ENCODE measurements around the gene NPR2. TPM values are rescaled to one million over a fixed set of nuclear protein-coding genes. Genes with fewer than 3 reads are reported as not detected.

Gene NPR2
- polyA plus RNA-seq, 3 donors = 0.48 TPM; not detected in 2

DNA sequence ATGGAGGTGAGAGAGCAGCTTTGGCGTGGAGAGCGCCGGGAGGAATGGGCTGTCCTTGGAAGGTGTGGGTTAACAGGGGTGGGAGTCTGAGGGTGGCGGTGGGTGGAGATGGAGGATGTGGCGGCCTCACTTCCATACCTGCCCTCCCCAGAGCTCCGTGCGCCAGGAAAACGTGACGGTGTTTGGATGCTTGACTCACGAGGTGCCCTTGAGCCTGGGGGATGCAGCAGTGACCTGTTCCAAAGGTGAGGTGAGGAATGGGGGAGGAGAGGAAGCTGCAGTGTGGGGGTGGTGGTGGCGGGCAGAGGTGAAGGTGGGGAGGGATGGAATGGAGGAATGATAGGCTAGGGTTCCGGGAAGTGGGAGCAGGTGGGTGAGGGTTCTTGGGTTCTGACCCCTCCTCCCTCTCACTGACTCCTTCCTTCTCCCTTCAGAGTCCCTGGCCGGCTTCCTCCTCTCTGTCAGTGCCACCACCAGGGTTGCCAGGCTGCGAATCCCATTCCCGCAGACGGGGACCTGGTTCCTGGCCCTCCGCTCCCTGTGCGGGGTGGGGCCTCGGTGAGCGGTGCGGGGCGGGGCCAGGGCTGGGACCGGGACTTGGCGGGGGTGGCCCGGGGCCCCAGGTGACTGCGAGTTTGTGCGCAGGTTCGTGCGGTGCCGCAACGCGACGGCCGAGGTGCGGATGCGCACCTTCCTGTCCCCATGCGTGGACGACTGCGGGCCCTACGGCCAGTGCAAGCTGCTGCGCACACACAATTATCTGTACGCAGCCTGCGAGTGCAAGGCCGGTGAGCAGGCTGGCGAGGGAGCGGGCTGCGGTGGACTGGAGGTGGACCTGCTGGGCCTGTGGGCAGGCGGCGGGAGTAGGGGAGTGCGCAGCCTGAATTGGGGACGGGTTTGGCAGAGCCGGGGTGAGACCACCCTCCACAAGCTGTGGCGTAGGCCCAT is 54.7 kb downstream of the NPR2 start:
- TF ChIP-seq, protein P1, sequence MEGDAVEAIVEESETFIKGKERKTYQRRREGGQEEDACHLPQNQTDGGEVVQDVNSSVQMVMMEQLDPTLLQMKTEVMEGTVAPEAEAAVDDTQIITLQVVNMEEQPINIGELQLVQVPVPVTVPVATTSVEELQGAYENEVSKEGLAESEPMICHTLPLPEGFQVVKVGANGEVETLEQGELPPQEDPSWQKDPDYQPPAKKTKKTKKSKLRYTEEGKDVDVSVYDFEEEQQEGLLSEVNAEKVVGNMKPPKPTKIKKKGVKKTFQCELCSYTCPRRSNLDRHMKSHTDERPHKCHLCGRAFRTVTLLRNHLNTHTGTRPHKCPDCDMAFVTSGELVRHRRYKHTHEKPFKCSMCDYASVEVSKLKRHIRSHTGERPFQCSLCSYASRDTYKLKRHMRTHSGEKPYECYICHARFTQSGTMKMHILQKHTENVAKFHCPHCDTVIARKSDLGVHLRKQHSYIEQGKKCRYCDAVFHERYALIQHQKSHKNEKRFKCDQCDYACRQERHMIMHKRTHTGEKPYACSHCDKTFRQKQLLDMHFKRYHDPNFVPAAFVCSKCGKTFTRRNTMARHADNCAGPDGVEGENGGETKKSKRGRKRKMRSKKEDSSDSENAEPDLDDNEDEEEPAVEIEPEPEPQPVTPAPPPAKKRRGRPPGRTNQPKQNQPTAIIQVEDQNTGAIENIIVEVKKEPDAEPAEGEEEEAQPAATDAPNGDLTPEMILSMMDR (IDR thresholded peaks at IDR 0.05) = no peak
- Histone ChIP-seq H3K4me2 (replicated peaks; ENCODE audit: extremely low read depth, low read length, poor library complexity, severe bottlenecking) (peak overlapping the region; percentile 65), H3K9me3 (replicated peaks in 1 of 2; ENCODE audit: control insufficient read depth in 1 of 2, insufficient read depth in 1 of 2, low read length in 2 of 2) (no peaks in the 10 kb centered on the region), H4K20me1 (ENCODE audit: insufficient read depth, low read length) (no peaks in the 10 kb centered on the region), H2AFZ (ENCODE audit: insufficient read depth, low read depth, low read length, poor library complexity, severe bottlenecking) (peak overlapping the region; percentile 45), H3K36me3 (replicated peaks in 1 of 2; ENCODE audit: control insufficient read depth in 1 of 2, insufficient read depth in 2 of 2, low read length in 2 of 2) (peaks cover 0 to 2% of the 10 kb centered on the region in 2 donors), H3K4me3 (replicated peaks in 1 of 3; ENCODE audit: low read depth in 2 of 3, low read length in 3 of 3) (peak overlapping the region in 1 of 3 experiments; percentile 40), H3K79me2 (ENCODE audit: insufficient read depth, low read length) (no peaks in the 10 kb centered on the region), H3K4me1 (ENCODE audit: control insufficient read depth in 1 of 2, insufficient read depth in 2 of 2, low read length in 2 of 2) (peaks cover 61 to 64% of the 10 kb centered on the region in 2 donors), H3K27me3 (ENCODE audit: control insufficient read depth in 2 of 2, insufficient read depth in 2 of 2, low read length in 2 of 2) (peaks cover 9 to 27% of the 10 kb centered on the region in 2 donors), H3K27ac (ENCODE audit: low read depth in 1 of 2, low read length in 2 of 2) (peak overlapping the region; percentile 24 to 31), H3K9ac (ENCODE audit: insufficient read depth, low read length, poor library complexity, severe bottlenecking) (peak overlapping the region; percentile 9)
- peaks cover 66% of the 10 kb centered on the region for H3K4me1 Mint-ChIP-seq
- H3K9me3 Mint-ChIP-seq = peaks cover 0 to 2% (median 0%) of the 10 kb centered on the region in 7 donors
- 59% methylated on average over 39 of the region's 53 CpGs for WGBS (ENCODE audit: insufficient coverage)
- H3K4me3 Mint-ChIP-seq = peak overlapping the region; percentile 48 to 72
- H3K36me3 Mint-ChIP-seq = peaks cover 36 to 40% of the 10 kb centered on the region in 2 donors
- H3K27me3 Mint-ChIP-seq (ENCODE audit: low read depth in 3 of 3) = peaks cover 19 to 41% (median 32%) of the 10 kb centered on the region in 3 donors
- peak overlapping the region; percentile 90 to 100 (median 98) for H3K27ac Mint-ChIP-seq
- peak in 1 of 3 donors; percentile 29 for DNase-seq
- intact Hi-C loops (cut with micrococcal nuclease) = loop anchor here in 1 of 2 donors (2.0 kb wide), 1 partner anchor 17 kb away; the partner anchor contains the start of genes FAM221B and TMEM8B

DNA sequence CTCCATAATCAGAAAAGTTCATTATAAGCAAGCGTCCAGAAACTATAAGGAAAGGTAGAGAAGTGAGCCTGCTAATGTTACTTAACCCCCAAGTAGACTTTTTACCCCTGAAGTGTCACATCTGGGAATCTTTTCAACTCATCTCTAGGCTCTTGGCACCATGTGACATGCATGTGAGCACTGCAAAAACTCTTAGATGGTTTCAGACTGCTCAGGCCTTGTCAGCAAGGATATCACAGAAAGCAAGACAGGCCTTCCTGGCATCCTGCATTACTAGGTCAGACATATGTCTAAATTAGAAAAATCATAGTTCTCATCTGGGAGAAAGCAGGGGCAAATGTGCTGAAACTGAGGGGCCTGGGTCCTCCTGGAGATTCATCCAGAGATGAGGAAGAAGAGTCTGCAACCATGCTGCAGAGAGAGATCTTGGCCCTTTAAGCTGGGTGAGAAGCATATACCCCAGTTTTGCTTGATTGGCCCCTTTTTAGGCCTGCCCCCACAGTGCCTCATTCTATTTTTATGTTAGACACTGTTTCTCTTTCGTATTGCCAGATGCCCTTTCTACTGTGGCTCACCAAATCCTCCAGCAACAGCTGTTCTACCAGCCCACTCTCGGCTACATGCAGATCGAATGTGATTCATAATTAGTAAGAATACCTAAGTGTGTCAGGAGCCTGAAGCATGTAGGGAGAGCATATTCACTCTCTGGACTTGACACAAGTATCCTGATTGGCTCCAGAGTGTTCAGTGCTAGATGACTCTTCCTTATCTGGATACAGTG is 56.6 kb downstream of the NPR2 start:
- Histone ChIP-seq H3K79me2 (ENCODE audit: insufficient read depth, low read length) (no peaks in the 10 kb centered on the region), H2AFZ (ENCODE audit: insufficient read depth, low read depth, low read length, poor library complexity, severe bottlenecking) (no peak overlapping the region), H3K36me3 (replicated peaks in 1 of 2; ENCODE audit: control insufficient read depth in 1 of 2, insufficient read depth in 2 of 2, low read length in 2 of 2) (peaks cover 0 to 2% of the 10 kb centered on the region in 2 donors), H3K9me3 (replicated peaks in 1 of 2; ENCODE audit: control insufficient read depth in 1 of 2, insufficient read depth in 1 of 2, low read length in 2 of 2) (no peaks in the 10 kb centered on the region), H4K20me1 (ENCODE audit: insufficient read depth, low read length) (no peaks in the 10 kb centered on the region), H3K4me3 (replicated peaks in 1 of 3; ENCODE audit: low read depth in 2 of 3, low read length in 3 of 3) (no peak overlapping the region), H3K9ac (ENCODE audit: insufficient read depth, low read length, poor library complexity, severe bottlenecking) (no peak overlapping the region), H3K4me1 (ENCODE audit: control insufficient read depth in 1 of 2, insufficient read depth in 2 of 2, low read length in 2 of 2) (peaks cover 42 to 45% of the 10 kb centered on the region in 2 donors), H3K27me3 (ENCODE audit: control insufficient read depth in 2 of 2, insufficient read depth in 2 of 2, low read length in 2 of 2) (peaks cover 12 to 46% of the 10 kb centered on the region in 2 donors), H3K4me2 (replicated peaks; ENCODE audit: extremely low read depth, low read length, poor library complexity, severe bottlenecking) (no peak overlapping the region), H3K27ac (ENCODE audit: low read depth in 1 of 2, low read length in 2 of 2) (no peak overlapping the region)
- Mint-ChIP-seq H3K4me1 (peaks cover 49% of the 10 kb centered on the region), H3K9me3 (no peaks in the 10 kb centered on the region), H3K36me3 (peaks cover 29 to 32% of the 10 kb centered on the region in 2 donors), H3K27ac (no peak overlapping the region), H3K27me3 (ENCODE audit: low read depth in 3 of 3) (peaks cover 28 to 50% (median 49%) of the 10 kb centered on the region in 3 donors), H3K4me3 (peak overlapping the region in 1 of 2 donors; percentile 78)
- DNase-seq = no peak
- intact Hi-C loops (cut with micrococcal nuclease) = no loop called here
- TF ChIP-seq, protein P1 (IDR thresholded peaks at IDR 0.05) = no peak
- no CpG with 5 or more reads among the region's 4 CpGs for WGBS (ENCODE audit: insufficient coverage)

Measured in CD14-positive monocyte (primary cell).